GM12878 (cell line): ENCODE data around the gene KRT80. TPM values are rescaled to one million over a fixed set of nuclear protein-coding genes. Genes with fewer than 3 reads are reported as not detected.

Experiments
- BCL11A ChIP-seq: IDR thresholded peaks from 2 replicates; pipeline ENCODE4 v1.6.1; 2011; ENCODE audit warnings: low read depth, low read length
- BHLHE40 ChIP-seq, 2 experiments: fragments of 450-650 bp in 1 of 2; IDR thresholded peaks; 2 replicates each; pipeline ENCODE4 v1.6.1; 2011 to 2017; ENCODE audit warnings: low read depth in 2 of 2, borderline replicate concordance in 1 of 2, improper control_type of control experiment in 1 of 2, low read length in 1 of 2, mild to moderate bottlenecking in 1 of 2
- BMI1 ChIP-seq: fragments of 450-650 bp; IDR thresholded peaks from 2 replicates; pipeline ENCODE4 v1.6.1; 2016; ENCODE audit warnings: mild to moderate bottlenecking, moderate library complexity, borderline replicate concordance
- CBX5 ChIP-seq: sonication (generic); IDR thresholded peaks from 2 replicates; pipeline ENCODE4 v1.6.1; 2016; ENCODE audit warnings: low read depth, moderate library complexity, mild to moderate bottlenecking, inconsistent platforms
- CEBPB ChIP-seq, 2 experiments: fragments of 150-350 bp in 1 of 2; IDR thresholded peaks; 2 replicates each; pipeline ENCODE4 v1.6.1; 2012 to 2014; ENCODE audit warnings: low read depth in 2 of 2, low read length in 2 of 2, borderline replicate concordance in 1 of 2, inconsistent platforms in 1 of 2
- EP300 ChIP-seq, 2 experiments: fragments of 150-350 bp in 1 of 2; IDR thresholded peaks; 2 replicates each; pipeline ENCODE4 v1.6.1; 2011 to 2012; ENCODE audit warnings: low read depth in 2 of 2, low read length in 2 of 2, borderline replicate concordance in 1 of 2, improper control_type of control experiment in 1 of 2, inconsistent platforms in 1 of 2; ENCODE audit not compliant: control insufficient read depth in 1 of 2
- HDGF ChIP-seq: fragments of 450-650 bp; IDR thresholded peaks from 2 replicates; pipeline ENCODE4 v1.6.1; 2016; ENCODE audit warnings: antibody characterized with exemption
- KAT2A ChIP-seq: conservative IDR thresholded peaks from 2 replicates; pipeline ENCODE4 v1.6.1; 2011; ENCODE audit warnings: low read depth, low read length; ENCODE audit not compliant: control insufficient read depth
- NR2F1 ChIP-seq: fragments of 450-650 bp; conservative IDR thresholded peaks from 2 replicates; pipeline ENCODE4 v1.6.1; 2017; ENCODE audit warnings: mild to moderate bottlenecking
- PAX8 ChIP-seq: fragments of 450-650 bp; IDR thresholded peaks from 2 replicates; pipeline ENCODE4 v1.6.1; 2017; ENCODE audit warnings: mild to moderate bottlenecking, moderate library complexity
- RB1 ChIP-seq: fragments of 450-650 bp; formaldehyde crosslinking; IDR thresholded peaks from 2 replicates; pipeline ENCODE4 v1.6.1; 2017; ENCODE audit warnings: mild to moderate bottlenecking, borderline replicate concordance
- RELA ChIP-seq: fragments of 450-650 bp; IDR thresholded peaks from 2 replicates; pipeline ENCODE4 v1.8.0; 2014; ENCODE audit warnings: borderline replicate concordance; ENCODE audit not compliant: partially characterized antibody
- RFX5 ChIP-seq: IDR thresholded peaks from 2 replicates; pipeline ENCODE4 v1.6.1; 2011; ENCODE audit warnings: low read depth, low read length, improper control_type of control experiment
- SMAD5 ChIP-seq: IDR thresholded peaks from 2 replicates; pipeline ENCODE4 v1.6.1; 2016; ENCODE audit warnings: antibody characterized with exemption, low read depth
- SMC3 ChIP-seq: IDR thresholded peaks from 2 replicates; pipeline ENCODE4 v1.6.1; 2011; ENCODE audit warnings: low read length, improper control_type of control experiment, borderline replicate concordance
- TBL1XR1 ChIP-seq: IDR thresholded peaks from 2 replicates; pipeline ENCODE4 v1.6.1; 2012; ENCODE audit warnings: low read depth, low read length, improper control_type of control experiment
- ZBTB4 ChIP-seq: fragments of 450-650 bp; formaldehyde crosslinking; IDR thresholded peaks from 2 replicates; pipeline ENCODE4 v1.4.0; 2022; ENCODE audit warnings: mild to moderate bottlenecking, moderate library complexity
- ZNF274 ChIP-seq: IDR thresholded peaks from one replicate; pipeline ENCODE4 v1.8.0; 2011; ENCODE audit not compliant: insufficient read length, insufficient read depth
- polyA plus RNA-seq, 11 experiments: library from polyadenylated mRNA; depleted of rRNA in 4 of 11; unstranded in 6 of 11; stranded (reverse) in 5 of 11; fragments of >200 nt; fragmentation: Nextera tagmentation in 4 of 11; fragmentation: Illumina TruSeq in 1 of 11; extraction: Ambion mirVana in 4 of 11; extraction: Trizol in 1 of 11; gene quantifications; 1 replicate in 1 of 11; 2 replicates in 10 of 11; pipeline versions ENCODE4 v1.2.1 to v1.2.3, GENCODE V29; 2011 to 2016; ENCODE audit warnings: inconsistent platforms in 2 of 11, missing spikeins in 2 of 11, low read depth in 1 of 11
- total RNA-seq, 4 experiments: library from RNA; depleted of rRNA in 3 of 4; stranded (reverse); fragments of >200 nt in 3 of 4; fragmentation: Illumina TruSeq in 1 of 4; extraction: Trizol in 1 of 4; gene quantifications; 2 replicates each; pipeline versions ENCODE4 v1.2.1 to v1.2.3, GENCODE V29; 2013 to 2021
- TF ChIP-seq, protein P1 (sequence below): fragments of 450-650 bp; IDR thresholded peaks from 2 replicates; pipeline ENCODE4 v1.6.1; 2014; ENCODE audit warnings: mild to moderate bottlenecking
- TF ChIP-seq, protein P2 (sequence below): fragments of 450-650 bp; IDR thresholded peaks from 2 replicates; pipeline ENCODE4 v1.6.1; 2016; ENCODE audit warnings: mild to moderate bottlenecking

KRT80 gene
- total and polyA plus RNA-seq, 10 of the 15 experiments (the other 5 are each of a cell fraction or from before 2014, with no cell fraction given) = 0.01 TPM; not detected in 9

GRCh38 chr12:52175371-52176350, 16.2 kb downstream of the KRT80 start (continued):
- TF ChIP-seq ZBTB4 = no peak
- TF ChIP-seq PAX8 = no peak
- peak in 1 of 2 experiments; percentile 48; a peak in 2 of 4 replicates for TF ChIP-seq BHLHE40 (IDR thresholded peaks at IDR 0.05; ENCODE audit: borderline replicate concordance in 1 of 2, low read depth in 2 of 2, low read length in 1 of 2)
- no peak for TF ChIP-seq BMI1
- TF ChIP-seq SMC3 = no peak
- TF ChIP-seq ZNF274 = no peak
- no peak for TF ChIP-seq RELA
- TF ChIP-seq, protein P1, sequence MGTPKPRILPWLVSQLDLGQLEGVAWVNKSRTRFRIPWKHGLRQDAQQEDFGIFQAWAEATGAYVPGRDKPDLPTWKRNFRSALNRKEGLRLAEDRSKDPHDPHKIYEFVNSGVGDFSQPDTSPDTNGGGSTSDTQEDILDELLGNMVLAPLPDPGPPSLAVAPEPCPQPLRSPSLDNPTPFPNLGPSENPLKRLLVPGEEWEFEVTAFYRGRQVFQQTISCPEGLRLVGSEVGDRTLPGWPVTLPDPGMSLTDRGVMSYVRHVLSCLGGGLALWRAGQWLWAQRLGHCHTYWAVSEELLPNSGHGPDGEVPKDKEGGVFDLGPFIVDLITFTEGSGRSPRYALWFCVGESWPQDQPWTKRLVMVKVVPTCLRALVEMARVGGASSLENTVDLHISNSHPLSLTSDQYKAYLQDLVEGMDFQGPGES = no peak
- TF ChIP-seq BCL11A = no peak
- no peak for TF ChIP-seq SMAD5
- no peak for TF ChIP-seq EP300 (IDR thresholded peaks at IDR 0.05; ENCODE audit: borderline replicate concordance in 1 of 2, control insufficient read depth in 1 of 2, low read depth in 2 of 2, low read length in 2 of 2)
- no peak for TF ChIP-seq KAT2A
- no peak for TF ChIP-seq HDGF
- no peak for TF ChIP-seq RFX5
- TF ChIP-seq NR2F1 = no peak
- no peak for TF ChIP-seq TBL1XR1
- TF ChIP-seq CEBPB (IDR thresholded peaks at IDR 0.05; ENCODE audit: borderline replicate concordance in 1 of 2, low read depth in 2 of 2, low read length in 2 of 2) = no peak
- TF ChIP-seq CBX5 = no peak
- no peak for TF ChIP-seq RB1
- TF ChIP-seq, protein P2, sequence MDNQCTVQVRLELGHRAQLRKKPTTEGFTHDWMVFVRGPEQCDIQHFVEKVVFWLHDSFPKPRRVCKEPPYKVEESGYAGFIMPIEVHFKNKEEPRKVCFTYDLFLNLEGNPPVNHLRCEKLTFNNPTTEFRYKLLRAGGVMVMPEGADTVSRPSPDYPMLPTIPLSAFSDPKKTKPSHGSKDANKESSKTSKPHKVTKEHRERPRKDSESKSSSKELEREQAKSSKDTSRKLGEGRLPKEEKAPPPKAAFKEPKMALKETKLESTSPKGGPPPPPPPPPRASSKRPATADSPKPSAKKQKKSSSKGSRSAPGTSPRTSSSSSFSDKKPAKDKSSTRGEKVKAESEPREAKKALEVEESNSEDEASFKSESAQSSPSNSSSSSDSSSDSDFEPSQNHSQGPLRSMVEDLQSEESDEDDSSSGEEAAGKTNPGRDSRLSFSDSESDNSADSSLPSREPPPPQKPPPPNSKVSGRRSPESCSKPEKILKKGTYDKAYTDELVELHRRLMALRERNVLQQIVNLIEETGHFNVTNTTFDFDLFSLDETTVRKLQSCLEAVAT = no peak
